ENCODE results near the gene ACTG1.

ACTG1 gene

DNA sequence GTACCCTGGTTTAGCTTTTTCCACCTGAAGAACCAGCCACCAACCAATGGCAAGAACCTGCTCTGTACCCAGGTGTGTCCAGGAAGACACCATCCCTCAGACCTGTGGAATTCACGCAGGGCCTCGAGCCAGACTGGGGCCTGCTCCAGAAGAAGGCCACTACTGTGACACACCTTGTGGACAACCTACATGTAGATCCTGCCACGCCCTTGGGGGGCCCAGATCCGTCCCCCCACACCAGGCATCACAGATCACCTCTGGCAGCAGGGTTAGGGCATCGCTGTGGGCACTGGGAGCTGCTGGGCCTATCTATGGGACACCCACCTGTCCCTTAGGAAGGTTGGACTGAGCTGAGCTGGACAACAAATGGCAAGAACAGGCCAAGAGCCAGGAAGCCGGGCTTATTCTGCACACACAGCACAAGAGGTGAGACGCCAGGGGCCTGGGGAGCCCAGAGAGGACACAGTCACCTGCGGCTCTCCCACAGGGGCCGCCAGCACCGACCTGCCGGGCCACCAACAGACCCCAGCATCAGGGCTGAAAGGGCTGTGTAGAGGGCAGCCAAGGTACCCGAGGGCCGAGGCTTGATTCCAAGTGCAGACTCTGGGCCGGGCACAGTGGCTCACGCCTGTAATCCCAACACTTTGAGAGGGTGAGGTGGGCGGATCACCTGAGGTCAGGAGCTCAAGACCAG lies 31.8 kb upstream of the ACTG1 start:
- DNase-seq: no peak

GRCh38 chr17:81543756-81544155 lies 31.2 kb upstream of the ACTG1 start:
- no peak for DNase-seq

GRCh38 chr17:81543339-81543675 lies 30.7 kb upstream of the ACTG1 start:
- no peak for DNase-seq

GRCh38 chr17:81542431-81543338 lies 30.1 kb upstream of the ACTG1 start:
- no peak for DNase-seq

- no peak for DNase-seq
These were observed 28.5 kb upstream of the ACTG1 start for GRCh38 chr17:81541123-81541522.

GRCh38 chr17:81540676-81541027 lies 28.1 kb upstream of the ACTG1 start:
- DNase-seq: no peak

DNA sequence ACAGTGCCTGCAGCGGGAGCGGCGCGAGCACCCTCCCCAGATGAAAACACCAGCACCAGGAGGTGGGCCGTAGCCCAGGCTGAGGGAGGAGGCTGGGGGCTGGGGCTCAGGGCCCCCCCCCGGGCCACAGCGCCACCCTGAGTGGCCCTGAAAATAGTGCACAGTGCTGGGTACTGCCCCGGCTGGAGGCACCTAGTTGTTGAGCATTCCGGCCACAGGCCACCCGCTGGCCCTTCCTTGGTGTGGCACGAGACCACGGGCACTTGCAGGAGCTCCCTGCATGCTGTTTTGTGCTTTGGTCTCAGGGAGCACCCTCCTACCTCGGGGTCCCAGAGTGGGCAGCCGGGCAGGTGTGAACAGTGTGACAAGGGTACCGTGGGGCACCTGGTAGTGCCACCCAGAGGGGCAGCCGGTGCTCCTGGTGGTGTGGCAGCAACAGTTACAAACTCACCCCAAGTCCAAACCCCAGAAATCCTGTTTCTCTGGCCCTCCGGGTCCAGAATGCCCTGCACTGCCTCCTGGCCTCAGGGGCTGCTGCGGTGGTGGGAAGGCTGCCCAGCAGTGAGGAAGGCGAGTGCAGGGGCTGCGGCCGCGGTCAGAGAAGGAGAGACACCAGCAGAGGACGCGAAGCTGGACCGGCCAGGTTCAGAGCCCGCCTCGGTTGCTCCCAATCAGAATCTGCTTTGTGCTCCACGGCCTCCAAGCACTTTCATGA lies 27.5 kb upstream of the ACTG1 start:
- DNase-seq: no peak

- no peak for DNase-seq
These were observed 26.9 kb upstream of the ACTG1 start for GRCh38 chr17:81539571-81539900.

DNA sequence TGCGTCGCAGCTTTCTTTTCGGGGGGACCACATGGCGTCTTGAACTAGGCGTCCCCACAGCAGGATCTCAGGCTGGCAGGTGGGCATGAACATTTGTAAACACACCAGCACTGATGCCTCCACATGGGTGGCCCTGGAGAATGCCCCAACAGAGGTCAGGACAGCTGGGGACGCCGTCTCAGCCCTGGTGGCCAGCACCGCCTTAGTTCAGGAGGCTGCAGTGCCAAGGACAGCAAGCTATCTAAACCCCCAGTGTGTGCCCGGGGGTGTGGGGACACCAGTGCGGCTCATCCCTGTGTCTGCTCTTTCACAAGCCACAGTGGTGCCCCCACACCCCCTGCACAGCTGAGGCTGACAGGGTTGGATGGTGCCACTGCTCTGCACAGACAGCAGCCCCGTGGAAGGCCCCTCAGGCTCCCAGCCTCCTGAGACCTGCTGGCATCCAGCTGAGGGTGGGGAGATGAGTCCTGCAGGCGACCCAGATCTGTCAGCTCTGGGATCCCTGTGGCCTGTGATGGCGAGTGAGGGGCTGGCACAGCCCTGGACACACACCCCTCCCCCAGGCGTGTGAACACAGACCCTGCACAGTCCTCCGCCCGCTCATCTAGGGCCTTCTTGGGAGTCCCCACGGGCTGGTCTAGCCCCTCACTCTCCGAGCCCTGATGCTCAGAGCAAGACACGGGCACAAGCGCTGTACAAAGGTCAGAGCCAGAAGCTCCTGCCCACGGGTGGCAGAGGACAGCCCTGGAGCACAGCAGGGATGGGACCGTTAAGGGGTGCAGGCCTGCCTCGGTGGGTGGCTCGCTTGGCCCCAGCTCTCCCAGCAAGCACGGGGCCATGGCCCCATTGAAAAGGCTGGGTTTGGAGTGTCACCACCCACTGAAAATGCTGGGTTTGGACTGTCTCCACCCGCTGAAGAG lies 26.3 kb upstream of the ACTG1 start:
- DNase-seq: no peak

GRCh38 chr17:81537856-81538555 lies 25.4 kb upstream of the ACTG1 start:
- DNase-seq: no peak

DNA sequence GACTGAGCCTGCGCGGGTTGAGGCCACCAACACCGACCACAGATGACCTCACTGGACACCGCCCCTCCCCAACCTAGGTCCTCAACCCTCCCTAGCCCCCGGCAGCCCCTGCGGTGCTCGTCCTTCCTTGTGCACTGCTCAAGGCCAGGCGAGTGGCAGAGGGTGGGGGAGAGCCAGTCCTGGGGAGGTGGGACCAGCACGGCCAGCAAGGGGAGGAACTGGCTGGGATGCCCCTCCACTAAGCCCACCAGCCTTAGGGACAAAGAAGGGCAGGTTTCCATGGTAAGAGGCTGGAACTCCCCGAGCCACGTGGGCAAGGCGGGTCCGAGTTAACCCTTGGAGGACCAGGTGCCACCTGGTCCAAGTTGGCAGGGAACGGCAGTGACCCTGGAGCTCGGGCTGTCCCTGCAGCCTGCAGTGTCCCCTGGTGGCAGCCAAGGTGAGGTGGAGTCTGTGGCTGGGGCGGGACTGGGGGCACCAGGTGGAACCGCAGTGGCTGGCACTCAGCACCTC lies 24.8 kb upstream of the ACTG1 start:
- DNase-seq: peak in 1 of 2 donors; percentile 54

- peak in 1 of 2 donors; percentile 42 for DNase-seq
These were observed 24.0 kb upstream of the ACTG1 start for GRCh38 chr17:81536299-81537290.

GRCh38 chr17:81535480-81536298 lies 23.1 kb upstream of the ACTG1 start:
- DNase-seq: no peak

GRCh38 chr17:81535007-81535328 lies 22.4 kb upstream of the ACTG1 start:
- DNase-seq: no peak

GRCh38 chr17:81534157-81535006 lies 21.8 kb upstream of the ACTG1 start:
- no peak for DNase-seq

DNA sequence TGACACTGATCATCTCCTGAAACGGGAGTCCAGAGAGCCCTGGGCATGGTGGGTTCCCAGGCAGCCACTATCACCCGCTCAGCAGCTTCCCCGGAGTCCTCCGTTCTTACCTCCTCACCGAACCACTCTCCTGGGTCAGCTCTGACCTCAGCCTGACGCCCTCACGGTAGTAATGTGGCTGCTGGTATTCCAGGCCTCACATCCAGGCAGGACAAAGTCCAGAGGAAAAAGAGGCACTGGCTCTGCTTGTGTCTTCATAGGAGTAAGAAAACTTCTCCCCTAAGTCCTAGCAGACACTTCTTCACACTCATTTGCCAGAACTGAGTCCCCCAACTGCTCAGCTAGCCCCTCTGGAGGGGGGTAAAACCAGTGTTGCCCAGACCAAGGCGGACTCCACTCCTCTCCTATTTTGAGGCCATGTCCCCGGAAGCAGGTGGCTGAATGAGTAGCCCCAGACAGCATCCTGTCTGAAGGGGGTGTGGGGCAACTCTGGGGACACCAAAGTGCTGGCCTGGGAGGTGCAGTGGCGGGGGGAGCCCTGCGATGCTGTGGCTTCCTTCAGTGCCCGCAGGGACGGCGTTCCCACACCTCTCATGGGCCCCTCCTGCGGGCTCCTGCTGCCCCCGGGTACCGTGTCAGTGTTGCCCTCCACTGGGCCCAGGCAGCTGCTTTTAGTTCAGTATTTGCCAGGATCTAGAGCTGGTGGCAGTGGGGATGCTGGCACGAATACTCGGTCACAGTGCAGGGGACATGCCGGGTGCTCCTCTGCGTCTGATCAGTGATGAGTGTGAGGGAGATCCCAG lies 20.9 kb upstream of the ACTG1 start:
- DNase-seq: no peak

DNA sequence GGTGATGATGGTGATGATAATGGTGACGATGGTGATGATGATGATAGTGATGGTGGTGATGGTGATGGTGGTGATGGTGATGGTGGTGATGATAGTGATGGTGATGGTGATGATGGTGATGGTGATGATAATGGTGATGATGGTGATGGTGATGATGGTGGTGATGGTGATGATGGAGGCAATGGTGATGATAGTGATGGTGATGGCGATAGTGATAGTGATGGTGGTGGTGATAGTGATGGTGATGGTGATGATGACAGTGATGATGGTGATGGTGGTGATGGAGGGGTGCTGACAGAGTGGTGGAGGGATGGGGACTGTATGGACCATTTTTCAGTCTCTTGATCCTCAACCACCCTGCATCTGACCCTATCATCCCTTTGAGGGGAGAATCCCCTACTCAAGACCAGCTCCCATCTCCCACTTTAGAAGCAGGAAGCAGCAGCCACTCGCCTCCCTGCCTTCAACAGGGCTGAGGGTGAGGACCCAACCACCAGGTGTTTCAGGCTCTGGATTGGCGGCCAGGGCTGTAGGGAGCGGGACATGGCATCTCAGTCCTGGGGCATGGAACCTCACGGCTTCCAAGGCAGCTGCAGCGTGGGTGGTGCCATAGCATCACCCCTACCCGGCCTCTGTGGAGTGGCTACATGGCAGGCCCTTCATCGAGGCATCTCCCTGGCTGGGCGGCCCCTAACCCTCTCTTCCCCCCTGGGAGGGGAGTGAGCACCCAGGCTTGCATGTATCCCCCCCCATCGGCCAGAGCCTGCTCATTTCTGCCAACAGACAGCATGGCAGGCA lies 20.1 kb upstream of the ACTG1 start:
- no peak for DNase-seq

Data from stimulated activated CD4-positive, alpha-beta T cell treated with anti-CD3 and anti-CD28 coated beads, Interleukin-2, amount 100 ng/mL, for 24 hours (primary cell).